ENCODE measurements around the gene KIRREL3. TPM values are rescaled to one million over a fixed set of nuclear protein-coding genes. Genes with fewer than 3 reads are reported as not detected.

Gene KIRREL3
- total and polyA plus RNA-seq, 2 of the 8 experiments (the other 6 are each of a cell fraction or from before 2014, with no cell fraction given): 0.29 to 0.32 TPM

DNA sequence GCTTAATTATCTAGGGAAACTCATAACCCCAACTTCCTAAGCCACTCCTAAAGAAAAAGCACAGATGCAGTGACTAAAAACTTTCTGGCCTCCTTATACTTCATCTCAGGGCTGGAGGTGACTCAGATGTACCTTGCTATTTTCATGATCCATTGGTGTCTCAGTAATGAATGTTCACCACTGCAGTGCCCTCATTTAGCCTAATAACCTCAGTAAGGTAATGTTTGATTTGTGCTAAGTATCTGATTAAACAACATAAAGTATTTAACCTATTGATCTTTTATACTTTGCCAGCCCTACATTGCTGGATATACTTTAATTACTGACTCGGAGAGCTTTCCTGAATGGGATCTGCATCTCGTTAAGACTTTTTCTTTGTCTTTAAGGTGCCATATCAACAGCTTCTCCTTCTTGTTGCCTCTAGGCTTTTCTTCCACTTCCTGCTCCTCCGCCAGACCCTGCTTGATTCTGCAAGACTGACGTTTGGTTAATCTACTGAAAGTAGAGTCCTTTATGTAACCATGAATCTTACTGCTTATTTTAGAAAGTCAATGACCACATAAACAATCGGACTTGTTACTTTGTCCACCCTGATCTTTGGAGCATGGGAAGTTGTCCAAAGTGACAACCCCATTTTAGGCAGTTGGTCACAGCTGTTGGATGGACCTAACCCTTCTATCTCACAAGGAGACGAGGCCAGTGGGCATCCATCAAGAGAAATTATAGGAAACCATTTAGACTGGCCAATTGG lies 342.1 kb downstream of the KIRREL3 start:
- H2BK5ac ChIP-seq (ENCODE audit: low read depth, low read length): no peak overlapping the region
- H3K23ac ChIP-seq (ENCODE audit: insufficient read length): no peak overlapping the region
- H2BK20ac ChIP-seq (ENCODE audit: low read length): no peak overlapping the region
- no peaks in the 10 kb centered on the region for H3K9me3 ChIP-seq (ENCODE audit: insufficient read depth in 2 of 2, low read depth in 1 of 2, low read length in 1 of 2)
- ChIA-PET CTCF (ENCODE audit: partially characterized antibody) (interaction anchor here (0.9 to 1.6 kb wide), 4 partner anchors 17 to 217 kb away, joined by 3 to 5 read pairs (median 4); no protein-coding TSS in a partner anchor), POLR2A (ENCODE audit: partially characterized antibody) (no interaction called here)
- H3K4ac ChIP-seq (replicated peaks; ENCODE audit: insufficient read length, low read depth, low read length): no peak overlapping the region
- no peak for TF ChIP-seq NRF1 (IDR thresholded peaks at IDR 0.05; ENCODE audit: low read depth, low read length)
- no peak overlapping the region for H3K9ac ChIP-seq (replicated peaks in 1 of 4; ENCODE audit: extremely low read depth in 1 of 4, low read depth in 3 of 4, low read length in 3 of 4)
- H2BK12ac ChIP-seq (ENCODE audit: low read depth, low read length): no peak overlapping the region
- no peak overlapping the region for H4K5ac ChIP-seq (ENCODE audit: insufficient read length, low read depth, low read length)
- no peak overlapping the region for H2AFZ ChIP-seq (ENCODE audit: low read length)
- no peak overlapping the region for H4K91ac ChIP-seq (replicated peaks; ENCODE audit: insufficient read length, low read length)
- H3K79me2 ChIP-seq (ENCODE audit: control insufficient read depth in 1 of 2, insufficient read depth in 2 of 2, low read length in 2 of 2): no peaks in the 10 kb centered on the region
- H3K4me2 ChIP-seq (ENCODE audit: insufficient read depth in 1 of 2, low read depth in 2 of 2, low read length in 2 of 2): no peak overlapping the region
- no peak overlapping the region for H3K56ac ChIP-seq (replicated peaks; ENCODE audit: insufficient read length, low read depth, low read length)
- H3K27ac ChIP-seq (ENCODE audit: low read depth, low read length): no peak overlapping the region
- no peak overlapping the region for H2BK120ac ChIP-seq (replicated peaks; ENCODE audit: low read depth, low read length)
- H3K14ac ChIP-seq (ENCODE audit: insufficient read length): no peak overlapping the region
- H2AK5ac ChIP-seq (ENCODE audit: low read depth, low read length): no peak overlapping the region
- FAIRE-seq: no peak
- H4K8ac ChIP-seq (ENCODE audit: extremely low read depth, insufficient read depth, low read length): no peak overlapping the region
- no peak overlapping the region for H3K4me3 ChIP-seq (ENCODE audit: extremely low read depth in 1 of 4, insufficient read depth in 2 of 4, low read depth in 3 of 4, low read length in 4 of 4)
- peaks cover 0 to 21% (median 7%) of the 10 kb centered on the region in 4 experiments for H3K27me3 ChIP-seq (replicated peaks in 1 of 4; ENCODE audit: control insufficient read depth in 3 of 4, extremely low read depth in 1 of 4, insufficient read depth in 3 of 4, low read length in 3 of 4)
- H3K79me1 ChIP-seq (ENCODE audit: low read depth, low read length): no peaks in the 10 kb centered on the region
- H3K23me2 ChIP-seq (ENCODE audit: low read depth, low read length): no peaks in the 10 kb centered on the region
- no peak overlapping the region for H2BK15ac ChIP-seq (ENCODE audit: low read length)
- no peaks in the 10 kb centered on the region for H3K36me3 ChIP-seq (ENCODE audit: control insufficient read depth in 2 of 4, insufficient read depth in 4 of 4, low read length in 3 of 4)
- no peak for DNase-seq (ENCODE audit: low read depth in 1 of 2, low spot score in 2 of 2)
- H4K20me1 ChIP-seq (replicated peaks in 1 of 2; ENCODE audit: control insufficient read depth in 1 of 2, insufficient read depth in 2 of 2, low read length in 2 of 2): no peaks in the 10 kb centered on the region
- peaks cover 2 to 11% (median 4%) of the 10 kb centered on the region in 4 experiments; a peak in 5 of 7 replicates for H3K4me1 ChIP-seq (replicated peaks in 1 of 4; ENCODE audit: control insufficient read depth in 3 of 4, insufficient read depth in 4 of 4, low read length in 3 of 4)
- WGBS, 2 experiments (ENCODE audit: extremely low coverage in 1 of 2, insufficient coverage in 1 of 2, insufficient read length in 1 of 2, insufficient replicate concordance in 2 of 2, low coverage in 1 of 2, low lambda C conversion rate in 2 of 2, missing lambda C conversion rate in 1 of 2): 91% methylated on average over 6 of the region's 6 CpGs; no CpG with 5 or more reads in 1 of the 2 experiments
- no peak overlapping the region for H3K18ac ChIP-seq (ENCODE audit: extremely low read depth, low read length)

Measured in H1 (cell line).